HG03135 (cell line): ENCODE results near the gene TP53AIP1.

ENCODE experiments used
- ATAC-seq: cut with Tn5 transposase; IDR thresholded peaks from one replicate; pipeline ENCODE4 v1.9.1; 2021; ENCODE audit warnings: mild to moderate bottlenecking, moderate library complexity; ENCODE audit not compliant: unreplicated experiment

The TP53AIP1 gene

DNA sequence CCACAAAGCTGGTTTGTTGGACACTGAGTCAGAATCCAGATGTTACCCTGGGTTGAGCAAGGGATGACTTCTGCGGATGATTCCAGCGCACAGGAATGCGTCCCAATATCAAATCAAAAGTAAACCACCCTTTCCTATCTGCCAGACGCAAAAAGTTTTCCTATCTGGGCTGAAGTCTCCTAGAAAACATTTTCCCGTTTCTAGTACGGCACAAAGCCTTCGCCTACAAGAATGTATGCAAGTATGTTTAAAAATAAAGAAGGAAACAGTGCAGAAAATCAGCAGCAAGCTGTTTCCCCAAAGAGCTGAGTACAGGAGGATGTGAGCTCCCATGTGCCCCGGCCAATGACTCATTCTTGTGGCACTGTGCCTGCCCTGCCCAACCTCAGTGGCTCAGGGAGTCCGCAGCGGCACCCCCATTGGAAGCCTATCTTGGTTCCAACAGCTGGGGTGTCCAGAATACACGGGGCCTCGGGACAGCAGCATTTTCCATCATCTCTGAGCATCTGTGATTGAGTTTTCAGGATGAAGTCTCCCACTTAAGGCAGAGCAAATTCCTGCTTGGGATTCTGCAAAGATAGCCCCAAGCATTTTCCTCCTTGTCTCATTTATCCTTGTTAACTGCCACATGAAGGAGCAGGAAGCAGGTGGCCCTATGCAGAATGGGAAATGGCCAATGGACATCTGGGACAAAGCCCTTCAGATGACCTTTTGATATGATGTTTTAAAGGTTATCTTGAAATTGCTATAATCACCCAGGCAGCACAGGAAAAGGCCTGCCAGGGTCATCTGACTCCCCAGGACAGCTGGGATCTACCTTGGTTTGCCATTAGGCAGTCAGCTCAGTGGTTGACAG lies 34.1 kb downstream of the TP53AIP1 start:
- ATAC-seq: no peak

DNA sequence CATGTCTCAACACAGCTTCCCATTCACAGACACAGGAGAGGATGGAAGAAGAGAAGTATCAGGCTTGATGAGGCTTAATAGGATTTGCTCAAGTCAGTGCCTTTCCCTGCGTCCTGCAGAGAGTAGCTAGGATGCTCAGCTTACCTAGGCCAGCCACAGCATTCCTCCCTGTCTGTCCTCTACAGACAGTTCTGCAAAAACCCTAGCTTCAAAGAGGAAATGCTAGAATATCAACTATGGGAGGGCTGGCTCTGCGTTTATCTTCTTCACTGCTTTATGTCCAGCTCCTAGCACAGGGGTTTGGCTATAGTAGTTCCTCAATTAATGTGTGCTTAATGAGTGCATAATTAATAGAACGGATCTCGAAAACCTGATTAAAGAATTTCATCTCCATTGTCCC lies 35.1 kb downstream of the TP53AIP1 start:
- ATAC-seq: no peak

DNA sequence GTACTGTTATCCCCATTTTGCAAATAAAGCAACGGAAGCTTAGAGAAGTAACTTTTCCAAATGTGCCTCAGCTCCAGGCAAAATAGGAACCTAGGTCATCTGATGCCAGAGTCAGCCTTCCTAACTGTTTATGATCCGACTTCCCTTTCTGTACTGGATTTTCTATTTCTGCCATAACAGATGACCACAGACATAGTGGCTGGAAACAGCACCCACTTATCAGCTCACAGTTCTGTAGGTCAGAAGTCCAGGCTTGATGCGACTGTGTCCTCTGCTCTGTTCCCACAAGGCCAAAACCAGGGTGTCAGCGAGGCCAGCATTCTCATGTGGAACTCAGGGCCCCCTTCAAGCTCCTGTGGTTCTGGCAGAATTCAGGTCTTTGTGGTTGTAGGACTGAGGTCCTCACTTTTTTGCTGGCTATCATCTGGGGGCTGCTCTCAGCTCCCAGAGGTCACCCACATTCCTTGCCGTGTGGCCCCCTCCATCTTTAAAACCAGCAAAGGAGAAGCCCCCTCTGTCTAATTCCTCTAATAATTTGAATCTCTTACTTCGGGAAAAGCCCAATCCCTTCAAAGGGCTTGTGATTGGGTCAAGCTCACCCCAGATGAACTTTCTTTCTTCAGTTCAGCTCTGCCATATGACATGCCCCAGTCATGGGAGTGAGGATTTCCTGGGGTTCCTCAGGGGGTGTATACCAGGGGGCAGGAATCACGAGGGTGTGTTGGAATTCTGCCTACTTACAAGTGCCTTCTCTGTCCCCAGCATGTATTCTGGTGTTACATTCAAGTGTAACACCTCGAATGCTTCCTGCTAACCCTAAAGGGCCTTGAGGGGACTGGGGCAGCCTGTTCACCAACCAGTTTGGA lies 36.3 kb downstream of the TP53AIP1 start:
- ATAC-seq: no peak

DNA sequence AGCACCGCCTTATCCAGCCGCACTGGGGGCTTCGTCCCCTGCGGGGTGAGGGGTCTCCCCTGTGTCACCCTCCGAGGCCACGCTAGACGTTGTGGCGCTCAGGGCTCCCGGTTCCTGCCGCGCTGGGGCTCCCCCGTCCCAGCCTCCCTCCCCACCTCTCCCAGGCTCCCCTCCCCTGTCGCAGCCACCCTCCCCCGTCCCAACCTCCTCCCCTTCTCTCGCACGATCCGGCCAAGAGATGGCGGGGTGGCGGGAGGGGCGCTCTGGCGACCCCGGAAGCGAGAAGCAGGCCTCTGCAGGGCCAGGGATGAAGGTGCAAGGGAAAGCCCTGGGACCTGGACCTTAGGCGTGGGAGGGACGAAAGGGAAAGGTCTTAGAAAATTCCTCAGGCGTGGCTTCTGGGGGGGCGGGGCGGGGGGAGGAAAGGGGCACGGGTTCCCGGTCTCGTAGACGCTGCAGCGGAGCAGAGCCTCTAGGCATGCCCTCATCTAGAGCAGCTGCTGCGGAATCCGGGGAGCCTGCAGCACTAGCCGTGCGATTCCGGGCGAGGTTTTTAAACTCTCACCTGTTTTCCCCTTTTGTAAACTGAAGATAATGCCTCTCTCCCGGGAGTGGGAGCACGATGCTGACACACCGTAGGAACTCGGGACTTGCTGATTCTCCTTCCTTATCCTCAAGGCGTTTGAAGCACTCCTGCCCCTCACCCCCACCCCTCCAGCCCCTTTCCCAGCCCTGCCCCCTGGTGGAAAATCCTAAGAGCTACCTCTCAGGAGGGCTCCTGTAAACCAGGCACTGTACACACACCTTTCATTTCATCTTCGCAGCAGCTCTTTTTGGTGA lies 37.1 kb downstream of the TP53AIP1 start:
- ATAC-seq: no peak

DNA sequence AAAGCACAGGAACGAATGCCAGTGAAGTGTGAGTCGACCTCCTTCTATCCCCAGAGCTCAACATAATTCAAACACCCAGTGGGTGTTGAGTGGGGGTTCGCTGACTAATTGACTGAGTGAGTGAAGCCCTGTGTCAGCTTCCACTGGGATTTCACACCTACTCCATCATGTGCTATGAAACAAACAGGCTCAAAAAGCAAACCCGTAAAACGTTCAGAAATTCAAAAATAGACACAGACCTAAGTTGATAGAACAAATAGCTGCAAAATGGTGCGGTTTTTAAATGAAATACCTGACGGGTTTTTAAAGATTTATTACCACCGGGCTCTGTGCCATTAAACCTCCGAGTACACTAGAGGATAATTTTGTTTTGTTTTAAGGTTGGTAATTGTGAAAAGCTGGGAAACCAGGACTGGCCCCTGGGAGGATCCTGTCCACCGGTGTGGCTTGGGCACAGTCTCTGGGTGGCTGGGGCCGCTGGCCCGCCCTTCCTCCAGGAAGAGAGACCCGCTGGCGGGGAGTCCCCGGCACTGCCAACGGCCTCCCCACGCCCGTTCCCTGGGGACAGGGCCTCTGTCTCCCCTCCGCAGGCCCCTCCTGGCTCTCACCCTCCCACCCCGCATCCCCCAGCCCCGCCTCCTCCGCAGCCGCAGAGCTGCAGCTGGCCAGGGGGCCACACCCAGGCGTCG lies 37.9 kb downstream of the TP53AIP1 start:
- ATAC-seq: no peak

DNA sequence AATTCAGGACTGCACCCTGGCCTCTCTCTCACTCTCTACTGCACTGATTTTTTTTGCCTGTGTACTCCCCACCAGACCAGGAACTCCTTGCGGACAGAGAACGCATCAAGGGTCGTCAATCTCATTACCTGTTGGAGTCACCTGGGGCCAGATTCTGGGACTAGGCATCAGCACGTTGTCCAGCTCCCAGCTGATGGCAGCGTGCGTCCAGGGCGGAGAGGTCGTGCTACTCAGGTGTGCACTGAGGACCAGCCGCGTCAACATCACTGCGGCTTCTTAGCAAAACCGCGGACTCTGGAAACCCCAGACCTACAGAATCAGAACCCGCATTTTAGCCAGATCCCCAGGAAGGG lies 38.4 kb downstream of the TP53AIP1 start:
- ATAC-seq: no peak

DNA sequence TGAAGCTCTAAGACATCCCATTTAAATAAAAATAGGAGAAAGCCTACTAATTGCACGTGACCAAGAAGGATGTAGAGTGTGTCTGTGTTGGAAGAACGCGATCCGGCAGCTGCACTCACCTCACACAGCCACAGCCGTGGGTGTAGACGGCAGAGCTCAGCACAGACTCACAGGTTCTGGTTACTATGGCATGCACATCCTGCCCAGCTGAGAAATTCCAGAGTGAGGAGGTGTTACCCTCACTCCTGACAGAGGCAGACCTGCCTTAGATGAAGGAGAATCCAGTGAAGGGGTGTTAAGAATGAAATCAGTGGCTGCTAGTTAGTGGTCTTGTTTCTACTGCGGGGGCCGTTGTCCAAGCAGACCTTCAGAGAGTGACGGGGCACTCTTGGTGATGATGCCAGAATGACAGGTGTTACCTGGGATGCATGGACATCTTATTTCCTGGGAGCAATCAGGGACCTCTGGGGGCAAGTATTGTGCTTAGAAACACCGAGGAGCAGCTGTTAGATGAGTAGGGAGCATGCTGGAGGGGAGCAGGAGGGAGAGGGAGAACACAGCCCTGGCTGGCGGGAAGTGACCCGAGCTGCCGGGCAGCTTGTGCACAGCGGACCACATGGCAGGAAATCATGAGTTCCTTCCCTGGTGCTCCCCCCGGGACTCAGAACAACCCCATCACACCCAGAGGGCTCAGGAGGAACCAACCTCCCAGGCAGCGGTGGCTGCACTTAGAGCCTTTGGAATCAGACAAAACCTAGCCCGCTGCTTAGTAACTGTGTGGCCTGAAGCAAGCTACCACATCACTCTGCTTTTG lies 39.2 kb downstream of the TP53AIP1 start:
- no peak for ATAC-seq

DNA sequence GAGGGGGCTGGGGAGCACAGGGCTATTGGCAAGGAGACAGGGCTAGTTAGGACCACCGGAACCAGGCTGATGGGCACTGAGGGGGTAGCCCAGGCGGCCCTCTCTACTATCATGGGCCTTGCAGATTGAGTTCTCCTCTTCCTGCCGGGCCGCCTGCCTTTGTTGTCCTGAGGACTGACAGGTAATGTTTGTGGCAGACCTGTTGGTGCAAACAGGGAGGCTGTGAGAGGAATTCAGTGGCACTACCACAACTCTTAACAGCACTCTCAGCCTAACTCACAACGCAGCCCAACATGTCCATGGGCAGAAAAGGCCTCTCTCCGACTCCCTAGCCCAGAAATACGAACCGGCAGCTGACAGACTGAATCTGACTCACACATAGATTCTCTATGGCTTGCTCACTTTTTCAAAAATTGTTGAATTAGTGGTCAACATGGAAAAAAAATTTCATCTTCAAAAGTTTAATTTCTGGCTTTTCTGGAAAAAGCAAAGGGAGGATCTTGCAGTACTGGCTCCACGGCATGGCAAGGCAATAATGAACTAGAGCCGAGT lies 40.1 kb downstream of the TP53AIP1 start:
- no peak for ATAC-seq

DNA sequence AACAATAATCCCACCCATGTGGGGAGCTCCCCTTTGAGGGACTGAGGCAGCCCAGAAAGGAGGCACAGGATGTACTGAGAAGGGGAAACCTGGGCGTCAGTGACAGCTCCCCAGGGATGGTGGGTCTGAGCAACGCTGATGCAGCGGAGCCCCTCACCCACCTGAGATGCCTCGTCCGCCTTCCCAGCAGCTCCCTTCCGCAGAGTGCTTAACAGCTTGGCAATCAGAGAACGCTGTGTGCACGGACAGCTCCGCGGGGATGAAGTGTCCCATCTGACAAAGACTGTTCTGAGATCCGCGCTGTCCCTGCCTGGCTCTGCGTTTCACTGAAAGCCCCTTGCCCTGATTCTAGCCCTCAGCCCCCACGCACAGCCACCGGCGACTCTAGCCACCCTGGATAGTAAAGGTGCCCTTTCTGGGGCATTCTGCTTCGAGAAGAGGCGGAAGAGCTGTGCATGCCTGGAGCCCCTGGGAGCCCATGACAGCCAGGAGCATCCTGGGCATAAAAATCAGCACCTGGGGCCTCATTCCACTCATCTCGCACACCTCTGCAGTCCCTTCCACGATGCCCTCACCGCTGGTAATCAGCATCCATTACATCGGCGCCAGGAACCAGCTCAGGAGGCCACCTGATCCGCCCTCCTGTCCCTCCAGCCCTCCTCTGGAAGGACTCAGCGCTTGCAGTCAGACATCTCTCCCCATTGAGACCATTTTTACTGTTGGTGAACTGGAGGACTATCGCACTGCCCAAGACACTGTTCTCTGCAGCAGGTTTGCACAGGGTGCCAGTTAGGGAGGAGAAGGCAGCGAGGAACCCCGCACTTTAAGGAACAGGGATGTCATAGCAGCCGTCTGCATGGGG lies 40.8 kb downstream of the TP53AIP1 start:
- ATAC-seq: no peak

DNA sequence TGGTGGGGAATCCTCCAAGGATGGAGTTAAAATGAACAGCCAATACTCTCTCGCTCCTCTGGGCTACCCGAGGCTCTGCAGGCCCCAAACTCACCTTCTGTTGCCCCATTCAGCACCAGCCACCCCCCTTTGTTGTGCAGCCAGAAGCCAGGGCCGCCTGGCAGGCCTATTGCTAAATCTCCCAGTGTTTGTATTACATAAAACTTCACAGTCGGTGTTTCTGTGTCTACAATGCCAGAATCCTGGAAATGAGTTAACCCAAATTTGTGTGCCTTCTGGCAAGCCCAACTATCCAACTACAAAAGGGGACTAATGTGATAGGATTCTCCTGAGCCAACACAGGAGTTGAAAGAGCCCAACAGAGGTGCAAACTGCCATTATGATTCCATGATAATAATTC lies 42.2 kb downstream of the TP53AIP1 start:
- no peak for ATAC-seq

DNA sequence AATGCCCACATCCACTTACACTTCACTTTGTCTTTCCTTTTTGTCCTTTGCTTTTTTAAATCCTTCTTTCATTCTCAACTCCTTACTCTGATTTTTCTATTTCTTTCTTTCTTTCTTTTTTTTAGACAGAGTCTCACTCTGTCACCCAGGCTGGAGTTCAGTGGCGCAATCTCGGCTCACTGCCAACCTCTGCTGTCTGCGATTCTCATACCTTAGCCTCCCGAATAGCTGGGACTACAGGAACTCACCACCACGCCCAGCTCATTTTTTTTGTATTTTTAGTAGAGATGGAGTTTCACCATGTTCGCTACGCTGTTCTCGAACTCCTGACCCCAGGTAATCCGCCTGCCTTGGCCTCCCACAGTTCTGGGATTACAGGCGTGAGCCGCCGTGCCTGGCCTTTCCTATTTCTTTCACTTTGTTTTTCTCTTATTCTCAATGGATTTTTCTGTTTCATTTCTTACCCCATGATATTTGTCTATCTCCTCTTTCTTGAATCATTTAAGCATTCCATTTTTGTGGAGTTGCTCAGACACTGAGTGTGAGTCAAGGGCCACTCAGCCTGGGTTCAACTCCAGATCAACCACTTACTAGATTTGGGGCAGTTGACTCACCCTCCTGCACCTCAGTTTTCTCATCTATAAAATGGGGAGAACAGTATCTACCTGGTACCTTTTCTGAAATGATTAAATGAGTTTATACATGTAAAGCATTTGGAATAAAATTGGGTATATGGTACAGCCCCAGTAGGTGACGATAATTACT lies 43.9 kb downstream of the TP53AIP1 start:
- no peak for ATAC-seq

DNA sequence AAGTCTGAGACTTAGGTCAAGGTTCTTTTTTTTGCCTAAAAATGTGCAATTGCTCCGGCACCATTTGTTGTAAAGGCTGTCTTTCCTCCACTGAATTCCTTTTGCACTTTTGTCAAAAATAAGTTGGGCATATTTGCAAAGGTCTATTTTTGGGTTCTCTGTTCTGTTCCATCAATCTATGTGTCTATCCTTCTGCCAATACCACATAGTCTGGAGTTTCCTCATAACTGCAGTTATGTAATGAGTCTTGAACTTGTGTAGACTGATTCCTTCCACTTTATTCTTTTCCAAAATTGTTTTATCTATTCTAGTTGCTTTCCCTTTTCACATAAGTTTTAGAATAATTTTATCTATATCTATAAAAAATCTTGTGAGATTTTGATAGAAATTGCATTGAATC lies 44.8 kb downstream of the TP53AIP1 start:
- no peak for ATAC-seq

DNA sequence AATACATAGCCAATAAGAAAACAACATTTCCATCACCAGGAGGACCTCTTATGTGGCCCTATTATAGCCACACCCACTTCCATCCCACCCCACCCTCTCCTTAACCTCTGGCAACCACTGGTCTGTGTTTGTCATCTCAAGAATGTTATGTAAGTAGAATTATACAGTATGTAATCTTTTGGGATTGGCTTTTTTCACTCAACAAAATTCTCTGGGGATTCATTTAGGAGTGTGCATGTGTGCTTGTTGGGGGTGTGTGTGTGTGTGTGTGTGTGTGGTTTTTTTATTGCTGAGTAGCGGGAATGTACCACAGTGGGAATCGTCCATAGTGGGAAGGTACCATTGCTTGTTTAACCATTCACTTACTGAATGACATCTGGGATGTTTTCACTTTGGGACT lies 46.3 kb downstream of the TP53AIP1 start:
- ATAC-seq: no peak

DNA sequence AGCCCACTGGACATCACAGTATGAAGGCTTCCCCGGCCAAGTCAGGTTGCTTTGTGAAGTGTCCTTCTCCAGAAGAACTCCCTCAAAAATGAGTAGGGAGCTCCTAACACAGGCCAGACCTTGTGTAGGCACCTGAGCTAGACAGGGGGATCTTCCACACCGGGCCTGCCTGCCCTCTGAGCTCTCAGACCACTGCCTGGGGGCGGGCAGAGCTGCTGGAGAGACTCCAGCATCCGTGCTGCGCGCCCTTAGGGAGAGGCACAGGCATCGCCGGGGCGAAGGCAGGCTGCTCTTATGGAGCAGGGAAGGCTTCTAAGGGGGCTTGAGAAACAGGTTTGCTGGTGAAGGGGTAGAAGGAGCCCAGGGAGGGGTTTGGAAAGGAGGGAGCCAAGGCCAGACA lies 47.1 kb downstream of the TP53AIP1 start:
- ATAC-seq: no peak

DNA sequence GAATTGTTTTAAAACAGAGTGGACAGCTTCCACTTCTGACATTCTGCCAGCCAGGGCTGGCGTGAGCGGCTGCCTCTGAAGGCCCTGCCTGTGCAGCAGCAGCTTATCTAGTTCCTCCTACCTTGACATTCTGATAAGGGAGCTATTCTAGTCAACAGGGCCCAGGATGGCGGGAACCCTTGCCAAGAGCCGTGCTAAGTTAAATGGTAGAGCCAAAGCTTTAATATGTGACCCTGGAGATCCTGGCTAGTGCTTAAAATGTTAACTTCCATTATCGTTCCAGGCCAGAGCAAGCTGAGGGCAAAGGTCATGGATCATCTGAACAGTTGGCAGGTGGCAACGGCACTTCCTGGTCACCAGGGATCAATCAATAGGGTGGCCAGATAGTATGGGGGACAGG lies 48.0 kb downstream of the TP53AIP1 start:
- ATAC-seq: no peak

DNA sequence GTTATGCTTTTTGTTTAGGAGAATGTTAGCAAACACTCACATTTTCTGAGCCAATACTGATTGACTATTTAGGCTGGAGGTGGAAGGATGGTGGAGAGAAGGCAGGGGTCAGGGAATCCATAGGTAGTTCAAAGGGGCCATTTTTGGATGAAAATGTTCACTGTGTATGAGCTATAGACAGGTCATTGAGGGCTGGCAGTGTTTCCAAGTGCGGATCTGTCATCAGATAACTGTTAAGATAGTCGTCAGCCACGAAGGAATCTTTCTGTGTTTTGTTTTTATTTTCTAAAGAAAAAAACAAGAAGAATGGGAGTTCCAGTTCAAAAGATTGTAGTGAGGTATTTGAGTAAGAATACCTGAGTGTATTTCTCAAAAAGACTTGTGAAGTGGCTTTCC lies 48.4 kb downstream of the TP53AIP1 start:
- ATAC-seq: no peak

DNA sequence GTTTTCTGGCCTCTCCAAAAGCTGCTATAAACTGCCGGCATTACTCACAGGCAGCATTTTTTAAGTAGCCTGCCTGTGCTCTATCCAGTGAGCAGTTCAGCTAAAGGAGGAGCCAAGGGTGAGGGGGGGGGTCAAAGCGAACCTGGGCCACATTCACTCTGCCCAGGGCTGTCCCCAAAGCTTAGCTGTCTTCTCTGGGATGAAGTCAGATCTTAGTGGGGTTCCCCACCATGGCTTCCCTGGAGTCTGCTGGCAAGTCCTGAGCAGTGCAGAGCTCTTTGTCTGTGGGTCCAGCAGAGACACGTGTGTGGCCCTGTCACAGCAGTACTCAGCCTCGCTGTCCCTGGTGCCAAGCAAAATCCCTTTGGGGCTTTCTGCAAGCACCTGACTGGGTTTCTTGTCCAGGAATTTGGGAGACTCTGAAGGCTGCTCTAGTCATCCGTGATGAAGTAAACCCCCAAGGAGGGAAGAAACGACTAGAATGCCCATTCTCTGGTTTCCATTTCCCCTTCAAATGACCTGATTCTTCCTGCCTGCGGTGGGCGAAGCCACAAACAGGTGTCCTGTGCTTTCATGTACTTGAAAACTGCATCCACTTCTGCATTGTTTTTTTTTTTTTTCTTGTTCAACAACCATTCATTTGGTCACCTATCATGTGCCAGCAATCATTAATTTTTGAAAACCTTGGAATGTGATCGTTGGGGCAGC lies 48.9 kb downstream of the TP53AIP1 start:
- peak; percentile 56 for ATAC-seq
